ENCODE results near the gene TMA16. TPM values are rescaled to one million over a fixed set of nuclear protein-coding genes. Genes with fewer than 3 reads are reported as not detected.

The TMA16 gene
- total and polyA plus RNA-seq, 5 donors: 8.4 to 12.8 (median 12.2) TPM

DNA sequence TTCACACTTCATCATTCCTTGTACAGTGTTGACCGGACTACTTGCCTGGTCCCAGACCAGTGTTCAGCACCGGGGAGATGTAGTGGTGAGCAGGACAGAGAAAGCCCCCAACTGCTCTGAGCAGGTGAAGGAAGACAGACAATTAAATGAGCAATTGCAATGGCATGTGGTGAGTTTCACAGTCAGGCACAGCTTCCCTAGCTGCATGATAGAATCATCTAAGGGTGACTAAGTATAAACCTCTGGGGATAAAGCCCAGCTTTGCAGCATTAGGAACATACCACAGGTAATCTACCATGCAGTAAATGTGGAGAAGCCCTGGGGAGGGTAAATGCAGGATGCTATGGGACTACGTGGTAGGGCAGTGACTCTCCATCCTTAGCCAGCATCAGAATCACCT, 47.8 kb downstream of the TMA16 start:
- H3K4me3 ChIP-seq (ENCODE audit: low read length): no peak overlapping the region
- ATAC-seq (no peak), DNase-seq (no peak)
- WGBS: 89% methylated on average over 3 of the region's 3 CpGs
- H3K27me3 ChIP-seq (ENCODE audit: control insufficient read depth, insufficient read depth): no peaks in the 10 kb centered on the region
- no peaks in the 10 kb centered on the region for H3K4me1 ChIP-seq (ENCODE audit: control insufficient read depth, insufficient read depth, low read length)
- intact Hi-C loops (cut with DNase I): loop anchor here (5.0 to 10.0 kb wide), 4 partner anchors 47 to 1047 kb away; partner anchors contain the start of gene TMA16 (in 1 of the 4)
- H3K27ac ChIP-seq (ENCODE audit: low read length): no peak overlapping the region
- H3K9me3 ChIP-seq (ENCODE audit: control insufficient read depth, low read length): no peaks in the 10 kb centered on the region

DNA sequence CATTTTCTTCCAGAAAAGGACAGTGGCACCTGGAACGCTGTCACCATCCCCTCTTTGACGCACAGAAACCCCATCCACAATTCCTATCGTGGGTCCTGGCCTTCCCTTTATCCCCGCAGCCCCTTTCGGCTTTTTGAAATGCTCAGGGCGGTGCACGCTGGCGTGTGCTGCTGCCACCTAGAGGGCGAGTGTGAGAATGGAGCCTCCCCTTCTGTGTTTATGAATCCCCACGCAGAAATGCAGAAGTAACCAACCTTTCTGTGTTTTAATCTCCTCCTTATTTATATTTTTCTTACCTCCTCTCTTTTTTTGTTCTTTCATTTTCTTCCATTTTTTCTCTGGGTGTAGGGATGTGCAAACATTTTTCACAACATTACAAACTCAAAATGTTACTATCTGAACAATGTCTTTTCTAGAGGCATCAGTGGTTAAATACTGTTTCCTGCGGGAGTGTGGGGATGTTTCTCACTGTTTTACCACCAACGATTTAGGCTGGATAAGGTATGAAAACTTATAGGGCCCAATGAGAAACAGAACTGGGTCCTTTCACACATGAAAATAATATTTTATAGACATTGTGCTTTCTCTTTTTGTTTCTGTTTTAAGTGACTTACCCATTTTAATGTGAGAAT, 50.0 kb downstream of the TMA16 start:
- DNase-seq (peak; percentile 54 to 79 (median 79)), ATAC-seq (peak; percentile 84 to 88)
- intact Hi-C loops (cut with DNase I): loop anchor here (5.0 to 10.0 kb wide), 4 partner anchors 50 to 1050 kb away; partner anchors contain the start of gene TMA16 (in 1 of the 4)
- no peaks in the 10 kb centered on the region for H3K9me3 ChIP-seq (ENCODE audit: control insufficient read depth, low read length)
- WGBS: 6% methylated on average over 12 of the region's 12 CpGs
- no peak overlapping the region for H3K27ac ChIP-seq (ENCODE audit: low read length)
- H3K4me3 ChIP-seq (ENCODE audit: low read length): peak overlapping the region; percentile 35
- H3K27me3 ChIP-seq (ENCODE audit: control insufficient read depth, insufficient read depth): no peaks in the 10 kb centered on the region
- H3K4me1 ChIP-seq (ENCODE audit: control insufficient read depth, insufficient read depth, low read length): no peaks in the 10 kb centered on the region

DNA sequence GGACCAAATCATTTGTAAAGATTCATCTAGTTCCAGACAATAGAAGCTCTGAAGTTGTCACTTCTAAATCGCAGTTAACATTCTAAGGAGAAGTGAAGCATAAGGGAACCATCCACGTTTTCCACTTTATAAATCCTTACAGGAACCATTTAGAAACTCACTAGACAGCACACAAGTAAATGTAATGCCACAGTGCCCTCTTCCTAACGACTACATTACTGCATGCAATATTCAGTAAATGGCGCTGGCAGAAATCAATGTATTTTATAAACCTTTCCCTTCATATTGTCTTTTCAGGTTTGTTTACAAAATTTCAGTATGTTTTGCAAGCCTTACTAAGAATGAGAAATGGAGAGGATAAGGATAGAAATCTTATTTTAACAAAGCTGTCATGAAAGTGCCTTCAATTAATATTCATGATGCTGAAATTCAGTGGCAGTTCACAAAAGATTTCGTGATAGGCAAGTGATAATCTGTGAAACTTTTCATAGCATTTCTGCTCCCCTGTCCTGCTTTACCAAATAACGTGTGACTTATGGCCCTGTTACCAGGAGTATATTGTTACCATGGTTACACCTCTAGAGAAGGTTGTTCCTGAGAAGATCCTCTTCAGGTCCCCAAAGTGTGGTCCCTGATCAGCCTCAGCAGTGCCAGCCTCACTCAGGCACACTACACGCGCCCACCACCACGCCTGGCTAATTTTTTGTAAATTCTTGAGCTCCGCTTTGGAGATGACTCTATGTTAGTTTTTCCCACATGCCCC, 54.2 kb downstream of the TMA16 start:
- intact Hi-C loops (cut with DNase I): loop anchor here in 3 of 4 donors (5.0 to 10.0 kb wide), 3 partner anchors 54 to 1054 kb away; partner anchors contain the start of gene TMA16 (in 1 of the 3)

DNA sequence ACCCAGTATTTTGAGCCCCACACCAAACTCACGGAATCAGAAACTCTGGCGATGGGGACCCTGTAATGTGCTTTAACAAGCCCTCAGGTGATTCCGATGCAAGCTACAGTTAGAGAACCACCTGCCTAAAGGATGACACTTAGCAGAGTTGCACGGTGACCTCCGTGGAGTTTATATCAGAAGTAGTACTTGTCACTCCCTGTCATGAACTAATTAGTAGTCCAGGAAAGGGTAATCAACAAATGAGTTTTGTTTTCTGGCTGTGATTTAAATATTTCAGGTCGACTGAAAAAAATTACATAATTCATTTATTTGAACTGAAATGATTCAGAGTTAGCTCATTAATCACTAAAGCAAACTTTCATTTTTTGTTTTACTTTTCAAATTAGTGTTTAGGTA, 56.4 kb downstream of the TMA16 start:
- Histone ChIP-seq H3K27me3 (ENCODE audit: control insufficient read depth, insufficient read depth) (no peaks in the 10 kb centered on the region), H3K9me3 (ENCODE audit: control insufficient read depth, low read length) (no peaks in the 10 kb centered on the region), H3K4me3 (ENCODE audit: low read length) (no peak overlapping the region), H3K27ac (ENCODE audit: low read length) (no peak overlapping the region), H3K4me1 (ENCODE audit: control insufficient read depth, insufficient read depth, low read length) (no peaks in the 10 kb centered on the region)
- intact Hi-C loops (cut with DNase I): loop anchor here in 3 of 4 donors (5.0 to 10.0 kb wide), 2 partner anchors 134 to 1181 kb away; no protein-coding TSS in a partner anchor
- no peak for DNase-seq
- 65% methylated on average over 6 of the region's 6 CpGs for whole genome bisulfite sequencing
- ATAC-seq: no peak

More for the DNA sequence above, 54.2 kb downstream of the TMA16 start:
- no peaks in the 10 kb centered on the region for H3K9me3 ChIP-seq (ENCODE audit: control insufficient read depth, low read length)
- DNase-seq: no peak
- H3K4me3 ChIP-seq (ENCODE audit: low read length): no peak overlapping the region
- no peaks in the 10 kb centered on the region for H3K4me1 ChIP-seq (ENCODE audit: control insufficient read depth, insufficient read depth, low read length)
- ATAC-seq: peak; percentile 60 to 62
- 47% methylated on average over 10 of the region's 10 CpGs for WGBS
- no peaks in the 10 kb centered on the region for H3K27me3 ChIP-seq (ENCODE audit: control insufficient read depth, insufficient read depth)
- H3K27ac ChIP-seq (ENCODE audit: low read length): no peak overlapping the region

DNA sequence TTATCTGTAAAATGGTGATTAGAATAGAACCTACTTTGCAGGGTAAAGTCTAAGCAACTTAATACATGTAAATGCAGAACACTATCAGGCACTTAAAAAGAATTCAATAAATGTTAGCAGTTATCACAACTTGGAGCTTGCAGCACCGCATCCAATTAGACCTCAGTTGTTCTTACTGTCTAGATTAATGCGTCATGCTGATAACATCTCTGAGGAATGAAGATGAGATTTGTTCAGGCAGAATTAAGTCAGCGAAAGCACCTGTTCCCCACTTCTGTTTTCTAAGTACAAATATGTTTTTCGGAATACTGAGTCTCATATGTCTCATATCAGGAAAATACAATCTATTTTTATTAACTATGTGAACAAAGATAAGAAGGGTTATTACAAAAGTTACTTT, 58.7 kb downstream of the TMA16 start:
- WGBS: 77% methylated on average over 4 of the region's 4 CpGs
- intact Hi-C loops (cut with DNase I): loop anchor here in 3 of 4 donors (5.0 to 10.0 kb wide), 2 partner anchors 132 to 1179 kb away; no protein-coding TSS in a partner anchor

DNA sequence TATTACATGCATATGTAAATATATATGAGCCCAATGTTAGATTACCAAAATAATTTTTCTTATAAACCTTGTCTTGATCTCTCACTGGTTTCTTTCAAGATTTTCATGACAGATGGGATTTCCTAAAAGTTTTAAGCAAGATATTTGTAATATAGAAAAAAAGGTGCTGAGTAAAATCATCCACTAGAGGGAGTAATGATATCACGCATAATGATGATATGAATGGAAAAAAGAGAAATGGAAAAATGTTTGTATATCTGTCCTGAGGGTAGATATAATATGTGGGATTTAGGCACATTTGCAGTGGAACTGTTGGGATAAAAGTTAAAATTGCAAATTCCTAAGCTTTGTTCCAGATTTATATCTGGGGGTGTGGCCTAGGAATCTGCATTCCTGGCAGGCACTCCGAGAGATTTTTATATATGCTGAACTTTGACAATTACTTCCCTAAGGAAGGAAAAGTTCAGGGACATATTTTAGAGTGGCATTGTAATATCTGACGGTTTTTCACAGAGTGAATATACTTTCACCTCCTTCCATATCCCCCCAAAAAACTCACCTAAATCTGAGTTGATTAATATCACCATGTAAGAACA, 60.5 kb downstream of the TMA16 start:
- H3K4me1 ChIP-seq (ENCODE audit: control insufficient read depth, insufficient read depth, low read length): peaks cover 2% of the 10 kb centered on the region
- ATAC-seq: no peak
- H3K9me3 ChIP-seq (ENCODE audit: control insufficient read depth, low read length): no peaks in the 10 kb centered on the region
- intact Hi-C loops (cut with DNase I): loop anchor here in 3 of 4 donors (5.0 to 10.0 kb wide), 2 partner anchors 130 to 1177 kb away; no protein-coding TSS in a partner anchor
- H3K4me3 ChIP-seq (ENCODE audit: low read length): no peak overlapping the region
- 22% methylated on average over 3 of the region's 3 CpGs for WGBS
- no peak overlapping the region for H3K27ac ChIP-seq (ENCODE audit: low read length)
- no peaks in the 10 kb centered on the region for H3K27me3 ChIP-seq (ENCODE audit: control insufficient read depth, insufficient read depth)
- no peak for DNase-seq

More for the DNA sequence above, 58.7 kb downstream of the TMA16 start:
- Histone ChIP-seq H3K4me1 (ENCODE audit: control insufficient read depth, insufficient read depth, low read length) (peaks cover 2% of the 10 kb centered on the region), H3K27ac (ENCODE audit: low read length) (no peak overlapping the region), H3K9me3 (ENCODE audit: control insufficient read depth, low read length) (no peaks in the 10 kb centered on the region), H3K4me3 (ENCODE audit: low read length) (no peak overlapping the region), H3K27me3 (ENCODE audit: control insufficient read depth, insufficient read depth) (no peaks in the 10 kb centered on the region)
- ATAC-seq (no peak), DNase-seq (no peak)

DNA sequence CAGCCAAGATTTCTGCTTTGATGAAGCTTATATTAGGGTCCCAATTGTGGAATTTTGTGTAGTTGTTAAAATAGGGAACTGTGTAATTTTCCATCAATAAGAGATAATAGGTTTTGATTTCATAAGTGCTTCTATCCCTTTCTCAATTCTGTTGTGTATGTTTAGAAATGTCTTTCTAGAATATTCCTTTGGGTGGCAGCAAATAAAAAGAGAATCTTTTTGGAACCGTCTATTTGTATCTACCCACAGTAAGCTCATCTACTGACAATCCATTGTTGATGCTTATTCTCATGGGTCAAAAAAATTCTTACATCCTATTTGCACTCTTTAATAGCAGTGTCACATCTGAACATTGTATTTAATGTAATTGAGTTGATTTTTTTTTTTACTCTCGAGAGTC, 61.7 kb downstream of the TMA16 start:
- Histone ChIP-seq H3K4me3 (ENCODE audit: low read length) (no peak overlapping the region), H3K27ac (ENCODE audit: low read length) (no peak overlapping the region), H3K9me3 (ENCODE audit: control insufficient read depth, low read length) (no peaks in the 10 kb centered on the region), H3K27me3 (ENCODE audit: control insufficient read depth, insufficient read depth) (no peaks in the 10 kb centered on the region), H3K4me1 (ENCODE audit: control insufficient read depth, insufficient read depth, low read length) (peaks cover 2% of the 10 kb centered on the region)
- DNase-seq: no peak
- no peak for ATAC-seq
- WGBS: 42% methylated on average over 2 of the region's 2 CpGs
- intact Hi-C loops (cut with DNase I): loop anchor here in 1 of 4 donors (10.0 kb wide), 1 partner anchor 129 kb away; no protein-coding TSS in a partner anchor

DNA sequence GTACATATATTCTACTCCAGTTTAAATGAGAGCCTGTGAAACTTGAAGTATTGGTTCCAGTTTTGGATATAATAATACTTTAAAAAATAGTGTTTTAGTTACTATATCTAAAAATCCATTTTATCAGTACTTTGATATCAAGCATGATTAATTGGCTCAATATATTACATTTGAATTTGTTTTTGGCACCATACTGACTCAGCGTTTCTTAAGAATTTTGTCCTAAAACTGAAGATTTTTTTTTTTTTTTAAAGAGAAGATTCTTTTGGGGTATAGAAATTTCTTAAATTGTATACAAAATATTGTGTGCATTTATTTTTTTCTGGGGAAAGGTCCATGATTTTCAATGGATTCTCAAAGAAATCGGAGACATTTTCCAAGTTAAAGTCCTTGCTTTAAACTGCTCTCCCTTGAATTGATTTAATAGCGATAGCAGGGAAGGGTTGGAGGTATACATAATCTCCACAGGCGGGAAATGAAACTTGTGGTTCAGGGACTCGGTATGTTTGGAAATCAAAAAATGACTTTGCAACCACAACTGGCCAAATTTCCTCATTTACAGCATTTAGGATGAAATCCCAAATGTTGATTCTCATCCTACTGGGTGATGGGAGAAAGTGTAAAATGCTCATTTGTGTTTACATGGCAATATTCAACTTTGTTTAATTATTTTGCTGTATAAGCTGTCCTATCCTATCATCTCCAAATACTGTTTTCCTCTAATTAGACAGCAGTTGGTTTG, 62.3 kb downstream of the TMA16 start:
- Histone ChIP-seq H3K27ac (ENCODE audit: low read length) (no peak overlapping the region), H3K9me3 (ENCODE audit: control insufficient read depth, low read length) (no peaks in the 10 kb centered on the region), H3K4me3 (ENCODE audit: low read length) (no peak overlapping the region), H3K4me1 (ENCODE audit: control insufficient read depth, insufficient read depth, low read length) (peaks cover 2% of the 10 kb centered on the region), H3K27me3 (ENCODE audit: control insufficient read depth, insufficient read depth) (no peaks in the 10 kb centered on the region)
- 66% methylated on average over 5 of the region's 5 CpGs for WGBS
- DNase-seq (no peak), ATAC-seq (no peak)
- intact Hi-C loops (cut with DNase I): loop anchor here in 1 of 4 donors (10.0 kb wide), 1 partner anchor 128 kb away; no protein-coding TSS in a partner anchor

DNA sequence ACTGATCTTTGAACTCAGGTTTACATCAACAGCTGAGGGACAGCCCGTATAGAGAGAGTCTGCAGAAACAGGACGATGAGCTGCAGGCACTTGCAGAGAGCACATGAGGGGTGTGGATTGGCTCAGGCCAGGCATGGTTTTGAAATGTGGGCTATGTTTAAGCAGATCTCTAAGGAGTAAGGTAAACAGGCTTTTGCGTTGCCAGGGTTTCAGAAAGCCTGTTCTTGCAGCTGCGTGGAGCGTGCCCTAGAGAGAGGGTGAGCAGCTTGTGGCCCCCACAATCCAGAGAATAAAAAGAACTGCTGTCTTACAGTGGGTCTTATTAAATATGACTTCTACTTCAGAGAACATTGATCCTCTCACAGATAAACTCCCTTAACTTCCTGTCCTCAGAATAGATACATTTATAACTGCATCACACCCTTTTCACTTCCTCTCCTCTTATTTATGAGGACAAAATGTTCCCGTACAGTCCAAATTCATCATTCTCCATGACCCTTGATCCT, 64.1 kb downstream of the TMA16 start:
- DNase-seq (peak in 1 of 3 donors; percentile 43), ATAC-seq (peak; percentile 72 to 74)

DNA sequence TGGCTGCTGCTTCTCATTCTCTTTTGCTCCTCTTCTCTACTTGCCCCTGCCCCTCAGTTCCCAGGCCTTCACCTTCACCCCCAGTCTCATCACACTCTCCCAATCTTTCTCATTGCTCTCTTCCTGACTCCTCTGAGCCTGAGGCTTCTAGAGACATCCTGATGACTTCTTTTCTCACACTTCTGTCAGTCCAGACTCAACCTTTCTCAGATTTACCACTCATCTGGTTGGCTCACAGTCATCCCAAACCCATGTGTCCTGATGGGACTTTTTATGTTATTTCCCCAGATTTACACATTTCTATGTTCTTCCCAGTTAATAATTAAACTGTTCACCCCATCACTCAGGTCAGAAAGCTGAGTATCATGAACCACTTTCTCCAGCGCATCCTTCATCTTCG, 68.0 kb downstream of the TMA16 start:
- DNase-seq (no peak), ATAC-seq (no peak)
- H3K9me3 ChIP-seq (ENCODE audit: control insufficient read depth, low read length): no peaks in the 10 kb centered on the region
- intact Hi-C loops (cut with DNase I): no loop called here
- H3K4me3 ChIP-seq (ENCODE audit: low read length): no peak overlapping the region
- H3K27me3 ChIP-seq (ENCODE audit: control insufficient read depth, insufficient read depth): no peaks in the 10 kb centered on the region
- 94% methylated on average over 2 of the region's 2 CpGs for WGBS
- H3K4me1 ChIP-seq (ENCODE audit: control insufficient read depth, insufficient read depth, low read length): peaks cover 3% of the 10 kb centered on the region
- no peak overlapping the region for H3K27ac ChIP-seq (ENCODE audit: low read length)

More for the DNA sequence above, 64.1 kb downstream of the TMA16 start:
- 40% methylated on average over 6 of the region's 6 CpGs for WGBS
- intact Hi-C loops (cut with DNase I): loop anchor here in 1 of 4 donors (10.0 kb wide), 1 partner anchor 126 kb away; no protein-coding TSS in a partner anchor
- Histone ChIP-seq H3K9me3 (ENCODE audit: control insufficient read depth, low read length) (no peaks in the 10 kb centered on the region), H3K27me3 (ENCODE audit: control insufficient read depth, insufficient read depth) (no peaks in the 10 kb centered on the region), H3K27ac (ENCODE audit: low read length) (peak overlapping the region; percentile 80), H3K4me3 (ENCODE audit: low read length) (no peak overlapping the region), H3K4me1 (ENCODE audit: control insufficient read depth, insufficient read depth, low read length) (peaks cover 2% of the 10 kb centered on the region)

Measured in right cardiac atrium (tissue), 5 donors.